HepG2 (cell line): ENCODE data around the gene MED22. TPM values are rescaled to one million over a fixed set of nuclear protein-coding genes. Genes with fewer than 3 reads are reported as not detected.

ENCODE experiments used
- AKAP8 ChIP-seq: sonication (generic); formaldehyde crosslinking; IDR thresholded peaks from 2 replicates; pipeline ENCODE4 v1.5.1; 2020; ENCODE audit warnings: mild to moderate bottlenecking, missing genetic modification reagents
- DBP ChIP-seq: sonication (generic); formaldehyde crosslinking; IDR thresholded peaks from 2 replicates; pipeline ENCODE4 v1.4.0; 2020; ENCODE audit warnings: missing genetic modification reagents; ENCODE audit errors: not compliant biosample characterization
- ESRRA ChIP-seq: sonication (generic); formaldehyde crosslinking; IDR thresholded peaks from 2 replicates; pipeline ENCODE4 v1.5.1; 2020; ENCODE audit warnings: mild to moderate bottlenecking, low read depth, missing genetic modification reagents
- ETV5 ChIP-seq: IDR thresholded peaks from 2 replicates; pipeline ENCODE4 v1.6.1; 2018; ENCODE audit warnings: missing biosample characterization, missing genetic modification reagents, inconsistent platforms, borderline replicate concordance
- NCOA2 ChIP-seq: sonication (generic); formaldehyde crosslinking; IDR thresholded peaks from 2 replicates; pipeline ENCODE4 v1.8.0; 2022; ENCODE audit warnings: inconsistent platforms
- STAG1 ChIP-seq: sonication (generic); formaldehyde crosslinking; IDR thresholded peaks from 2 replicates; pipeline ENCODE4 v1.4.0; 2020; ENCODE audit warnings: missing genetic modification reagents
- ZBTB10 ChIP-seq: sonication (generic); formaldehyde crosslinking; IDR thresholded peaks from 2 replicates; pipeline ENCODE4 v1.4.0; 2020; ENCODE audit warnings: missing genetic modification reagents, borderline replicate concordance
- ZBTB46 ChIP-seq: sonication (generic); formaldehyde crosslinking; IDR thresholded peaks from 2 replicates; pipeline ENCODE4 v1.4.0; 2020; ENCODE audit warnings: mild to moderate bottlenecking, missing genetic modification reagents, borderline replicate concordance
- ZIK1 ChIP-seq: sonication (generic); formaldehyde crosslinking; IDR thresholded peaks from 2 replicates; pipeline ENCODE4 v1.5.0; 2020; ENCODE audit warnings: mild to moderate bottlenecking, low read depth, missing genetic modification reagents, borderline replicate concordance
- ZMAT3 ChIP-seq: sonication (generic); formaldehyde crosslinking; conservative IDR thresholded peaks from 2 replicates; pipeline ENCODE4 v1.7.0; 2021; ENCODE audit warnings: missing genetic modification reagents
- ZNF281 ChIP-seq: sonication (generic); formaldehyde crosslinking; IDR thresholded peaks from 2 replicates; pipeline ENCODE4 v1.4.0; 2020; ENCODE audit warnings: missing genetic modification reagents, borderline replicate concordance
- ZNF292 ChIP-seq: sonication (generic); formaldehyde crosslinking; IDR thresholded peaks from 2 replicates; pipeline ENCODE4 v1.8.1; 2022; ENCODE audit warnings: mild to moderate bottlenecking, low read depth, missing genetic modification reagents, borderline replicate concordance
- ZNF350 ChIP-seq: sonication (generic); formaldehyde crosslinking; IDR thresholded peaks from 2 replicates; pipeline ENCODE4 v1.4.0; 2020; ENCODE audit warnings: mild to moderate bottlenecking, low read depth, missing genetic modification reagents, borderline replicate concordance
- polyA plus RNA-seq, 8 experiments: library from polyadenylated mRNA; depleted of rRNA in 3 of 8; stranded (reverse) in 7 of 8; unstranded in 1 of 8; fragments of >200 nt; fragmentation: Illumina TruSeq in 4 of 8; extraction: Trizol in 4 of 8; gene quantifications; 2 replicates each; pipeline versions ENCODE4 v1.2.1 to v1.2.3, GENCODE V29; 2011 to 2016; ENCODE audit warnings: low read depth in 4 of 8, missing spikeins in 1 of 8, mixed read lengths in 1 of 8; ENCODE audit not compliant: insufficient read depth in 1 of 8
- total RNA-seq, 5 experiments: library from RNA; depleted of rRNA; stranded (reverse); fragments of >200 nt; fragmentation: Illumina TruSeq; extraction: Trizol; gene quantifications; 2 replicates each; pipeline ENCODE4 v1.2.3, GENCODE V29; 2016; ENCODE audit warnings: low read depth in 1 of 5
- TF ChIP-seq, protein P1 (sequence below): sonication (generic); formaldehyde crosslinking; IDR thresholded peaks from 2 replicates; pipeline ENCODE4 v1.5.0; 2020; ENCODE audit warnings: mild to moderate bottlenecking, missing genetic modification reagents, borderline replicate concordance

Gene MED22
- total and polyA plus RNA-seq, 2 of the 13 experiments (the other 11 are each of a cell fraction or from before 2014, with no cell fraction given), result 15.8 to 22.1 TPM

GRCh38 chr9:133394687-133395271 lies 46.8 kb upstream of the MED22 start (continued):
- no peak for TF ChIP-seq ZBTB46 (CRISPR knock-in tag)
- no peak for TF ChIP-seq ZBTB10
- TF ChIP-seq ETV5 (CRISPR knock-in tag), result peak; percentile 51; the same call in 1 of the 2 replicates
- no peak for TF ChIP-seq DBP (CRISPR knock-in tag)
- 0 out of 2 replicates have a peak, but pooled peaks have one; percentile 30 for TF ChIP-seq ESRRA (CRISPR knock-in tag)
- peak; percentile 38; the same call in 1 of the 2 replicates for TF ChIP-seq NCOA2 (CRISPR knock-in tag)
- TF ChIP-seq AKAP8 (CRISPR knock-in tag), result 0 out of 2 replicates have a peak, but pooled peaks have one; percentile 37
- peak; percentile 34 for TF ChIP-seq STAG1 (CRISPR knock-in tag)
- TF ChIP-seq ZNF292, result peak; percentile 49; the same call in 1 of the 2 replicates
- TF ChIP-seq ZNF281 (CRISPR knock-in tag), result no peak
- TF ChIP-seq ZMAT3 (CRISPR knock-in tag), result no peak
- TF ChIP-seq, protein P1, sequence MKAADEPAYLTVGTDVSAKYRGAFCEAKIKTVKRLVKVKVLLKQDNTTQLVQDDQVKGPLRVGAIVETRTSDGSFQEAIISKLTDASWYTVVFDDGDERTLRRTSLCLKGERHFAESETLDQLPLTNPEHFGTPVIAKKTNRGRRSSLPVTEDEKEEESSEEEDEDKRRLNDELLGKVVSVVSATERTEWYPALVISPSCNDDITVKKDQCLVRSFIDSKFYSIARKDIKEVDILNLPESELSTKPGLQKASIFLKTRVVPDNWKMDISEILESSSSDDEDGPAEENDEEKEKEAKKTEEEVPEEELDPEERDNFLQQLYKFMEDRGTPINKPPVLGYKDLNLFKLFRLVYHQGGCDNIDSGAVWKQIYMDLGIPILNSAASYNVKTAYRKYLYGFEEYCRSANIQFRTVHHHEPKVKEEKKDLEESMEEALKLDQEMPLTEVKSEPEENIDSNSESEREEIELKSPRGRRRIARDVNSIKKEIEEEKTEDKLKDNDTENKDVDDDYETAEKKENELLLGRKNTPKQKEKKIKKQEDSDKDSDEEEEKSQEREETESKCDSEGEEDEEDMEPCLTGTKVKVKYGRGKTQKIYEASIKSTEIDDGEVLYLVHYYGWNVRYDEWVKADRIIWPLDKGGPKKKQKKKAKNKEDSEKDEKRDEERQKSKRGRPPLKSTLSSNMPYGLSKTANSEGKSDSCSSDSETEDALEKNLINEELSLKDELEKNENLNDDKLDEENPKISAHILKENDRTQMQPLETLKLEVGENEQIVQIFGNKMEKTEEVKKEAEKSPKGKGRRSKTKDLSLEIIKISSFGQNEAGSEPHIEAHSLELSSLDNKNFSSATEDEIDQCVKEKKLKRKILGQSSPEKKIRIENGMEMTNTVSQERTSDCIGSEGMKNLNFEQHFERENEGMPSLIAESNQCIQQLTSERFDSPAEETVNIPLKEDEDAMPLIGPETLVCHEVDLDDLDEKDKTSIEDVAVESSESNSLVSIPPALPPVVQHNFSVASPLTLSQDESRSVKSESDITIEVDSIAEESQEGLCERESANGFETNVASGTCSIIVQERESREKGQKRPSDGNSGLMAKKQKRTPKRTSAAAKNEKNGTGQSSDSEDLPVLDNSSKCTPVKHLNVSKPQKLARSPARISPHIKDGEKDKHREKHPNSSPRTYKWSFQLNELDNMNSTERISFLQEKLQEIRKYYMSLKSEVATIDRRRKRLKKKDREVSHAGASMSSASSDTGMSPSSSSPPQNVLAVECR (CRISPR knock-in tag), result peak; percentile 46; the same call in 1 of the 2 replicates
- no peak for TF ChIP-seq ZIK1
- peak; percentile 18; the same call in 1 of the 2 replicates for TF ChIP-seq ZNF350
